ENCODE data around the gene SHISAL1. TPM values are rescaled to one million over a fixed set of nuclear protein-coding genes. Genes with fewer than 3 reads are reported as not detected.

SHISAL1 gene
- total and polyA plus RNA-seq, 2 donors (not counting 1 experiment from before 2014, with no cell fraction given) = not detected

DNA sequence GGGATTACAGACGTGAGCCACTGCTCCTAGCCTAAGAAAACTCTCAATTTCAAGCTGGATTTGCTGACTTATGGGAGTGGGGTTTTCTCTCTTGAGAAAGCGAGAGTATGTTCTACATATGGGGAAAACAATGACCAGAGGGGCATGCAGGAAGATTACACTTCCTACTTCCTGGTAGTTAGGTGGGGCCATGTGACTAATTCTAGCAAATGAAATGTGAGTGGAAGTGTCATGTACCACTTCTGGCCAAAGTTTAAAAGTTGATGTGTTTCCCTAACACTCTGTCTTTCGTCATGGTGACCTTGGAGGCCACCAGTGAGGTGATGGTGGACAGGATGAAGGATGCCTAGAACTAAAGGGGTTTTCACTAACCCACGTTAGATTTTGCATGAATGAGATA lies 81.5 kb downstream of the SHISAL1 start:
- DNase-seq (no peak), ATAC-seq (ENCODE audit: low read depth) (no peak)
- TF ChIP-seq, protein P1, sequence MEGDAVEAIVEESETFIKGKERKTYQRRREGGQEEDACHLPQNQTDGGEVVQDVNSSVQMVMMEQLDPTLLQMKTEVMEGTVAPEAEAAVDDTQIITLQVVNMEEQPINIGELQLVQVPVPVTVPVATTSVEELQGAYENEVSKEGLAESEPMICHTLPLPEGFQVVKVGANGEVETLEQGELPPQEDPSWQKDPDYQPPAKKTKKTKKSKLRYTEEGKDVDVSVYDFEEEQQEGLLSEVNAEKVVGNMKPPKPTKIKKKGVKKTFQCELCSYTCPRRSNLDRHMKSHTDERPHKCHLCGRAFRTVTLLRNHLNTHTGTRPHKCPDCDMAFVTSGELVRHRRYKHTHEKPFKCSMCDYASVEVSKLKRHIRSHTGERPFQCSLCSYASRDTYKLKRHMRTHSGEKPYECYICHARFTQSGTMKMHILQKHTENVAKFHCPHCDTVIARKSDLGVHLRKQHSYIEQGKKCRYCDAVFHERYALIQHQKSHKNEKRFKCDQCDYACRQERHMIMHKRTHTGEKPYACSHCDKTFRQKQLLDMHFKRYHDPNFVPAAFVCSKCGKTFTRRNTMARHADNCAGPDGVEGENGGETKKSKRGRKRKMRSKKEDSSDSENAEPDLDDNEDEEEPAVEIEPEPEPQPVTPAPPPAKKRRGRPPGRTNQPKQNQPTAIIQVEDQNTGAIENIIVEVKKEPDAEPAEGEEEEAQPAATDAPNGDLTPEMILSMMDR (IDR thresholded peaks at IDR 0.05) = no peak
- TF ChIP-seq EZH2 (IDR thresholded peaks at IDR 0.05; ENCODE audit: borderline replicate concordance, insufficient read depth, low read depth, low read length, poor library complexity, severe bottlenecking) = no peak
- no peaks in the 10 kb centered on the region for H4K20me1 ChIP-seq (ENCODE audit: control insufficient read depth, insufficient read depth, low read length, poor library complexity, severe bottlenecking)
- H3K9me3 Mint-ChIP-seq (ENCODE audit: insufficient read depth) = peaks cover 2% of the 10 kb centered on the region
- no peaks in the 10 kb centered on the region for H3K4me1 ChIP-seq (ENCODE audit: control insufficient read depth in 2 of 2, insufficient read depth in 2 of 2, low read length in 2 of 2)
- H3K4me3 Mint-ChIP-seq = no peak overlapping the region
- no peaks in the 10 kb centered on the region for H3K4me1 Mint-ChIP-seq
- H2AFZ ChIP-seq (ENCODE audit: insufficient read depth, low read depth, low read length, poor library complexity, severe bottlenecking) = no peak overlapping the region
- no peak overlapping the region for H3K27ac Mint-ChIP-seq
- WGBS (ENCODE audit: insufficient coverage) = no CpG with 5 or more reads among the region's 4 CpGs
- H3K9ac ChIP-seq (ENCODE audit: low read length) = no peak overlapping the region
- H3K27me3 Mint-ChIP-seq = peaks cover 8% of the 10 kb centered on the region
- H3K79me2 ChIP-seq (ENCODE audit: control insufficient read depth, insufficient read depth, low read length) = no peaks in the 10 kb centered on the region
- H3K27me3 ChIP-seq (replicated peaks in 1 of 4; ENCODE audit: control extremely low read depth in 1 of 4, control insufficient read depth in 3 of 4, insufficient read depth in 4 of 4, low read length in 3 of 4) = peaks cover 0 to 4% (median 0%) of the 10 kb centered on the region in 4 experiments
- no peak overlapping the region for H3K4me3 ChIP-seq (ENCODE audit: control extremely low read depth in 1 of 5, extremely low read depth in 1 of 5, insufficient read depth in 1 of 5, low read depth in 2 of 5, low read length in 4 of 5)
- intact Hi-C loops (cut with micrococcal nuclease) = no loop called here
- H3K4me2 ChIP-seq (replicated peaks; ENCODE audit: low read depth, low read length, poor library complexity, severe bottlenecking) = no peak overlapping the region
- ChIA-PET POLR2A (no interaction called here), CTCF (no interaction called here)
- peaks cover 0 to 12% (median 7%) of the 10 kb centered on the region in 3 donors for H3K9me3 ChIP-seq (ENCODE audit: control extremely low read depth in 1 of 3, control insufficient read depth in 2 of 3, insufficient read depth in 1 of 3, low read length in 2 of 3)
- no peaks in the 10 kb centered on the region for H3K36me3 ChIP-seq (replicated peaks in 1 of 2; ENCODE audit: control extremely low read depth in 1 of 2, control insufficient read depth in 1 of 2, extremely low read depth in 1 of 2, insufficient read depth in 2 of 2, low read length in 1 of 2)
- H3K27ac ChIP-seq (ENCODE audit: low read length in 2 of 2) = no peak overlapping the region

DNA sequence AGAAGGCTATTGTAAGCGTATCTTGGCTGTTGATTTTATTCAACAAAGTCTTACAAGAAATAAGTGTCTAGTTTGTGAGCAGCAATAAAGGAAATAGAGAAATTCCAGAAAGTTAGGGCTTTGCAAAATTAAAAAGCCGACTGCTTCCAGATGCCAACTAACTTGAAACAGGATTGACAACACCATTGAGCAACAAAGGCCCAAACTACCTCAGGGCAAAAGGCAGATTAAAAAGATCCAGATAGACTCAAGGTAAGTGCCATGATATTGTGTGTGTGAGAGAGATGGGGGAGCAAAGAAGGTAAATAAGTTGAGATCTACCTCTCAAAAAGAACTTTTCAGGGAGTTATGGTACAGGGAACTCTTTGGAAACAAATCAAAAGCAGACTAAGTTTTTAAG lies 82.9 kb downstream of the SHISAL1 start:
- H3K27ac ChIP-seq (ENCODE audit: low read length in 2 of 2) = no peak overlapping the region
- no peaks in the 10 kb centered on the region for H3K36me3 ChIP-seq (replicated peaks in 1 of 2; ENCODE audit: control extremely low read depth in 1 of 2, control insufficient read depth in 1 of 2, extremely low read depth in 1 of 2, insufficient read depth in 2 of 2, low read length in 1 of 2)
- no peak for DNase-seq
- peaks cover 0 to 12% (median 7%) of the 10 kb centered on the region in 3 donors for H3K9me3 ChIP-seq (ENCODE audit: control extremely low read depth in 1 of 3, control insufficient read depth in 2 of 3, insufficient read depth in 1 of 3, low read length in 2 of 3)
- H3K27me3 ChIP-seq (replicated peaks in 1 of 4; ENCODE audit: control extremely low read depth in 1 of 4, control insufficient read depth in 3 of 4, insufficient read depth in 4 of 4, low read length in 3 of 4) = peaks cover 0 to 6% (median 2%) of the 10 kb centered on the region in 4 experiments
- no peaks in the 10 kb centered on the region for H3K4me1 Mint-ChIP-seq
- ChIA-PET POLR2A (no interaction called here), CTCF (no interaction called here)
- no peak for ATAC-seq (ENCODE audit: low read depth)
- peaks cover 2% of the 10 kb centered on the region for H3K9me3 Mint-ChIP-seq (ENCODE audit: insufficient read depth)
- no peak overlapping the region for H3K27ac Mint-ChIP-seq
- H4K20me1 ChIP-seq (ENCODE audit: control insufficient read depth, insufficient read depth, low read length, poor library complexity, severe bottlenecking) = no peaks in the 10 kb centered on the region
- no CpG with 5 or more reads among the region's 2 CpGs for WGBS (ENCODE audit: insufficient coverage)
- H3K4me3 Mint-ChIP-seq = no peak overlapping the region
- H2AFZ ChIP-seq (ENCODE audit: insufficient read depth, low read depth, low read length, poor library complexity, severe bottlenecking) = no peak overlapping the region
- H3K27me3 Mint-ChIP-seq = peaks cover 21% of the 10 kb centered on the region
- TF ChIP-seq, protein P1 (IDR thresholded peaks at IDR 0.05) = no peak
- TF ChIP-seq EZH2 (IDR thresholded peaks at IDR 0.05; ENCODE audit: borderline replicate concordance, insufficient read depth, low read depth, low read length, poor library complexity, severe bottlenecking) = no peak
- no peaks in the 10 kb centered on the region for H3K79me2 ChIP-seq (ENCODE audit: control insufficient read depth, insufficient read depth, low read length)
- no peak overlapping the region for H3K4me2 ChIP-seq (replicated peaks; ENCODE audit: low read depth, low read length, poor library complexity, severe bottlenecking)
- H3K9ac ChIP-seq (ENCODE audit: low read length) = no peak overlapping the region
- no peaks in the 10 kb centered on the region for H3K4me1 ChIP-seq (ENCODE audit: control insufficient read depth in 2 of 2, insufficient read depth in 2 of 2, low read length in 2 of 2)
- no peak overlapping the region for H3K4me3 ChIP-seq (ENCODE audit: control extremely low read depth in 1 of 5, extremely low read depth in 1 of 5, insufficient read depth in 1 of 5, low read depth in 2 of 5, low read length in 4 of 5)
- intact Hi-C loops (cut with micrococcal nuclease) = no loop called here
